Measurements from ENCODE around the gene PDE4B. TPM values are rescaled to one million over a fixed set of nuclear protein-coding genes. Genes with fewer than 3 reads are reported as not detected.

Gene PDE4B
- polyA plus RNA-seq, 1 donor = 9.3 TPM

- Histone ChIP-seq H3K27ac (ENCODE audit: low read length) (no peak overlapping the region), H3K4me1 (ENCODE audit: control insufficient read depth, insufficient read depth, low read length) (no peaks in the 10 kb centered on the region), H3K27me3 (ENCODE audit: control insufficient read depth, insufficient read depth, low read length) (no peaks in the 10 kb centered on the region), H3K36me3 (ENCODE audit: control insufficient read depth, insufficient read depth, low read length) (no peaks in the 10 kb centered on the region), H3K9me3 (ENCODE audit: control insufficient read depth, low read depth, low read length) (no peaks in the 10 kb centered on the region), H3K4me3 (ENCODE audit: low read length) (no peak overlapping the region)
- no peak for DNase-seq
- 100% methylated on average over 1 of the region's 1 CpG for WGBS (ENCODE audit: insufficient coverage, low lambda C conversion rate)
Observed at GRCh38 chr1:66217021-66217420, 424.3 kb downstream of the PDE4B start.

GRCh38 chr1:66217561-66217960 lies 424.9 kb downstream of the PDE4B start:
- Histone ChIP-seq H3K4me3 (ENCODE audit: low read length) (no peak overlapping the region), H3K36me3 (ENCODE audit: control insufficient read depth, insufficient read depth, low read length) (no peaks in the 10 kb centered on the region), H3K9me3 (ENCODE audit: control insufficient read depth, low read depth, low read length) (no peaks in the 10 kb centered on the region), H3K27me3 (ENCODE audit: control insufficient read depth, insufficient read depth, low read length) (no peaks in the 10 kb centered on the region), H3K27ac (ENCODE audit: low read length) (no peak overlapping the region), H3K4me1 (ENCODE audit: control insufficient read depth, insufficient read depth, low read length) (no peaks in the 10 kb centered on the region)
- no peak for DNase-seq
- 83% methylated on average over 1 of the region's 2 CpGs for WGBS (ENCODE audit: insufficient coverage, low lambda C conversion rate)

- Histone ChIP-seq H3K36me3 (ENCODE audit: control insufficient read depth, insufficient read depth, low read length) (no peaks in the 10 kb centered on the region), H3K4me1 (ENCODE audit: control insufficient read depth, insufficient read depth, low read length) (no peaks in the 10 kb centered on the region), H3K9me3 (ENCODE audit: control insufficient read depth, low read depth, low read length) (no peaks in the 10 kb centered on the region), H3K27me3 (ENCODE audit: control insufficient read depth, insufficient read depth, low read length) (no peaks in the 10 kb centered on the region), H3K27ac (ENCODE audit: low read length) (no peak overlapping the region), H3K4me3 (ENCODE audit: low read length) (no peak overlapping the region)
- DNase-seq = no peak
- WGBS (ENCODE audit: insufficient coverage, low lambda C conversion rate) = 0% methylated on average over 1 of the region's 1 CpG
Observed at GRCh38 chr1:66220477-66220876, 427.8 kb downstream of the PDE4B start.

GRCh38 chr1:66223681-66224080 lies 431.0 kb downstream of the PDE4B start:
- Histone ChIP-seq H3K27me3 (ENCODE audit: control insufficient read depth, insufficient read depth, low read length) (no peaks in the 10 kb centered on the region), H3K36me3 (ENCODE audit: control insufficient read depth, insufficient read depth, low read length) (no peaks in the 10 kb centered on the region), H3K9me3 (ENCODE audit: control insufficient read depth, low read depth, low read length) (no peaks in the 10 kb centered on the region), H3K4me1 (ENCODE audit: control insufficient read depth, insufficient read depth, low read length) (no peaks in the 10 kb centered on the region), H3K27ac (ENCODE audit: low read length) (no peak overlapping the region), H3K4me3 (ENCODE audit: low read length) (no peak overlapping the region)
- no peak for DNase-seq
- WGBS (ENCODE audit: insufficient coverage, low lambda C conversion rate) = no CpG with 5 or more reads among the region's 3 CpGs

- H3K9me3 ChIP-seq (ENCODE audit: control insufficient read depth, low read depth, low read length) = no peaks in the 10 kb centered on the region
- no peak for DNase-seq
- 100% methylated on average over 1 of the region's 4 CpGs for WGBS (ENCODE audit: insufficient coverage, low lambda C conversion rate)
- no peak overlapping the region for H3K27ac ChIP-seq (ENCODE audit: low read length)
- no peak overlapping the region for H3K4me3 ChIP-seq (ENCODE audit: low read length)
- no peaks in the 10 kb centered on the region for H3K36me3 ChIP-seq (ENCODE audit: control insufficient read depth, insufficient read depth, low read length)
- H3K27me3 ChIP-seq (ENCODE audit: control insufficient read depth, insufficient read depth, low read length) = no peaks in the 10 kb centered on the region
- no peaks in the 10 kb centered on the region for H3K4me1 ChIP-seq (ENCODE audit: control insufficient read depth, insufficient read depth, low read length)
Observed at GRCh38 chr1:66226985-66227384, 434.3 kb downstream of the PDE4B start.

GRCh38 chr1:66227966-66228365 lies 435.3 kb downstream of the PDE4B start:
- H3K4me1 ChIP-seq (ENCODE audit: control insufficient read depth, insufficient read depth, low read length) = no peaks in the 10 kb centered on the region
- H3K27me3 ChIP-seq (ENCODE audit: control insufficient read depth, insufficient read depth, low read length) = no peaks in the 10 kb centered on the region
- no peaks in the 10 kb centered on the region for H3K36me3 ChIP-seq (ENCODE audit: control insufficient read depth, insufficient read depth, low read length)
- no peak overlapping the region for H3K27ac ChIP-seq (ENCODE audit: low read length)
- WGBS (ENCODE audit: insufficient coverage, low lambda C conversion rate) = no CpG with 5 or more reads among the region's 2 CpGs
- H3K9me3 ChIP-seq (ENCODE audit: control insufficient read depth, low read depth, low read length) = no peaks in the 10 kb centered on the region
- no peak for DNase-seq
- no peak overlapping the region for H3K4me3 ChIP-seq (ENCODE audit: low read length)

- Histone ChIP-seq H3K27me3 (ENCODE audit: control insufficient read depth, insufficient read depth, low read length) (no peaks in the 10 kb centered on the region), H3K4me3 (ENCODE audit: low read length) (no peak overlapping the region), H3K36me3 (ENCODE audit: control insufficient read depth, insufficient read depth, low read length) (no peaks in the 10 kb centered on the region), H3K9me3 (ENCODE audit: control insufficient read depth, low read depth, low read length) (no peaks in the 10 kb centered on the region), H3K27ac (ENCODE audit: low read length) (no peak overlapping the region), H3K4me1 (ENCODE audit: control insufficient read depth, insufficient read depth, low read length) (no peaks in the 10 kb centered on the region)
- DNase-seq = no peak
Observed at GRCh38 chr1:66231217-66231616, 438.5 kb downstream of the PDE4B start.

GRCh38 chr1:66231681-66232463 lies 439.2 kb downstream of the PDE4B start:
- Histone ChIP-seq H3K27ac (ENCODE audit: low read length) (no peak overlapping the region), H3K4me3 (ENCODE audit: low read length) (no peak overlapping the region), H3K9me3 (ENCODE audit: control insufficient read depth, low read depth, low read length) (no peaks in the 10 kb centered on the region), H3K27me3 (ENCODE audit: control insufficient read depth, insufficient read depth, low read length) (no peaks in the 10 kb centered on the region), H3K4me1 (ENCODE audit: control insufficient read depth, insufficient read depth, low read length) (no peaks in the 10 kb centered on the region), H3K36me3 (ENCODE audit: control insufficient read depth, insufficient read depth, low read length) (no peaks in the 10 kb centered on the region)
- no CpG with 5 or more reads among the region's 5 CpGs for WGBS (ENCODE audit: insufficient coverage, low lambda C conversion rate)
- no peak for DNase-seq

GRCh38 chr1:66237042-66237441 lies 444.3 kb downstream of the PDE4B start:
- Histone ChIP-seq H3K9me3 (ENCODE audit: control insufficient read depth, low read depth, low read length) (no peaks in the 10 kb centered on the region), H3K27ac (ENCODE audit: low read length) (no peak overlapping the region), H3K36me3 (ENCODE audit: control insufficient read depth, insufficient read depth, low read length) (no peaks in the 10 kb centered on the region), H3K27me3 (ENCODE audit: control insufficient read depth, insufficient read depth, low read length) (no peaks in the 10 kb centered on the region), H3K4me1 (ENCODE audit: control insufficient read depth, insufficient read depth, low read length) (no peaks in the 10 kb centered on the region), H3K4me3 (ENCODE audit: low read length) (no peak overlapping the region)
- no peak for DNase-seq
- WGBS (ENCODE audit: insufficient coverage, low lambda C conversion rate) = 75% methylated on average over 1 of the region's 2 CpGs

GRCh38 chr1:66237722-66238479 lies 445.2 kb downstream of the PDE4B start:
- Histone ChIP-seq H3K27me3 (ENCODE audit: control insufficient read depth, insufficient read depth, low read length) (no peaks in the 10 kb centered on the region), H3K4me1 (ENCODE audit: control insufficient read depth, insufficient read depth, low read length) (no peaks in the 10 kb centered on the region), H3K9me3 (ENCODE audit: control insufficient read depth, low read depth, low read length) (no peaks in the 10 kb centered on the region), H3K27ac (ENCODE audit: low read length) (no peak overlapping the region), H3K4me3 (ENCODE audit: low read length) (no peak overlapping the region), H3K36me3 (ENCODE audit: control insufficient read depth, insufficient read depth, low read length) (no peaks in the 10 kb centered on the region)
- DNase-seq = no peak
- WGBS (ENCODE audit: insufficient coverage, low lambda C conversion rate) = 24% methylated on average over 3 of the region's 5 CpGs
